Activated T-cell treated with anti-CD3 and anti-CD28 coated beads, Interleukin-2, amount 50 U/mL, for 1 hour (primary cell): ENCODE results near the gene ICA1L.
A peak's percentile ranks its signal among the peaks of the same experiment; 100 is the strongest.
"Not testable (repeated sequence)": the region's sequence is repeated elsewhere in the genome, so short reads cannot be mapped to it uniquely, and the experiment has no call there.

Experiments
- DNase-seq: peaks from one replicate; pipeline ENCODE4 v3.0.0-alpha.2; 2020

Gene ICA1L

DNA sequence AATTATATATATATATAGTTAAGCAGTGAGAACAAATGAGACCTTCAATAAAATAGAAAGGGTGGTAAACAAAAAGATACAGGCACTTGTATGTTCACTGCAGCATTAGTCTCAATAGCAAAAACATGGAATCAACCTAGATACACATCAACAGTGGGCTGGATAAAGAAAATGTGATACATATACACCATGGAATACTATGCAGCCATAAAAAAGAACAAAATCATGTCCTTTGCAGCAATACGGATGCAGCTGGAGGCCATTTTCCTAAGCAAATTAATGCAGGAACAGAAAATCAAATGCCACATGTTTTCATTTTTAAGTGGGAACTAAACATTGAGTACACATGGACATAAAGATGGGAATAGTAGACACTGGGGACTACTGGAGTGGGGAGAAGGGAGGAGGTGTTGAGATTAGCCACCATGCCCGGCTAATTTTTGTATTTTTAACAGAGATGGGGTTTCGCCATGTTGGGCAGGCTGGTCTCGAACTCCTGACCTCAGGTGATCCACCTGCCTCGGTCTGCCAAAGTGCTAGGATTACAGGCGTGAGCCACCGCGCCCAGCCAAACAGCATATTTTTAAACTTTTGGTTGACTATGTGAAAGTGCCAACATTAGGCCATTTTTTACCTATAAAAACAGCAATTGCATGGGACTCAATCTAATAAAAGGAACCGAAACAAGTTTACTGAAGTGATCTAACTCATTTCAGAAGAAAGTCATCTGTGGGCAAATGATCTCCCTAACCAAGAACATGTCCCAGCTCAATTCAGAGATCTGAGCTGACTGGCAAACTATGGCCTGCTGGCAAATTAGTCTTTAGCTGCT is 23.7 kb downstream of the ICA1L start:
- no peak for DNase-seq

DNA sequence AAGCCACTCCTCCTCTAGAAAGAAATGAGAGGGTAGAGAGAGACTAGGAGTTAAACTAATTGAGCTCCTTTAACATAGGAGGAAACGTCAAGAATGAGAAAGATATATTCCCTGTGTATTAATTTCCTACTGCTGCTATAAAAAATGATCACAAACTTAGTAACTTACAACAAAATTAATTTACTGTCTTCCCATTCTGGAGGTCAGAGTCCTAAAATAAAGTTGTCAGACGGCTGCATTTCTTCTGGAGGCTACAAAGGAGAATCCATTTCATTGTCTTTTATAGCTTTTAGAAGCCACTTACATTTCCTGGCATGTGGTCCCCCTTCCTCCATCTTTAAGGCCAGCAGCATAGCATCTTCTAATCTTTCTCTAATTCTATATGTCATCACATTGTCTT is 26.9 kb downstream of the ICA1L start:
- DNase-seq, result no peak

DNA sequence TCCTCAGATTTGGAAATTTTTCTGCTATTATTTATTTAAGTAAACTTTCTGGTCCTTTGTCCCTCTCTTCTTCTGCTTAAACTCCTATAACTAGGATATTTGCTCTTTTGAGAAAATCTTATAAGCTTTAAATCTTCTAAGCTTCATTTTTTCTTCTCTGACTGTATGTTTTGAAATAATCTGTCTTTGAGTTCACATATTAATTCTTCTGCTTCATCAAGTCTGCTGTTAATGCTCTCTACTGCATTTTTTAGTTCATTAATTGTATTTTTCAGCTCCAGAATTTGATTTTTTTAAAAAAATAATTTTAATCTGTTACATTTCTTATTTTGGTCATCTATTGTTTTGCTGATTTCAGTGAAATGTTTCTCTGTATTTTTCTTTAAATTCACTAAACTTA is 28.9 kb downstream of the ICA1L start:
- DNase-seq, result no peak

DNA sequence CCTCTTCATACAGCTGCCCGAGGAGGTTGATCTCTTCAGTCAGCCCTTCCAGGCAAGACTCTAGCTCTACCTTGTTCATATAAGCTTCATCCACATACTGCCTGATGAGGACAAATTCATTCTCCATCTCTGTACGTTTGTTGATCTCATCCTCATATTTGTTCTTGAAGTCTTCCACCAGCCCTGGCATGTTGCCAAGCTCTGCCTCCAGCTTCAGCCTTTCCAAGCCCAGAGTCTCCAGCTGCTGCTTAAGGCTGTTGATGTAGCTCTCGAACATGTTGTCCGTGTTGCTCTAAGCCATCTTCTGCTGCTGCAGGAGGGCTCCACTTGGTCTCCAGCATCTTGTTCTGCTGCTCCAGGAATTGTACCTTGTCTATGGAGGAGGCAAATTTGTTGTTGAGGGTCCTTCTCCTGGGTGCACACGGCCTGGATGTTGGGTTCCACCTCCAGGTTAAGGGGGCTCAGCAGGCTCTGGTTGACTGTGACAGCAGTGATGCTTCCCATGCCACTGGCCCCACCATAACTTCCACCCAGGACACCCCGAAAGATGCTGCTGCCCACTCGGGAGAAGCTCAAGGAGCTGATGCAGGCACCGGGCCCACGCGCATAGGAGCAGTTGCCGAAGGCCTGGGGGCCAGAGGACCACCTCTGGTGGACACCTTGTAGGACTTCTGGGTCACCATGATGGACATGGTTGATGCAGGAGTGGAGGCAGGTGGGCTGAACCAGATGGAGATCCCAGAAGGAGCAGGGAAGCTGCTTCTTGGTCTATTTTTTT is 30.3 kb downstream of the ICA1L start:
- no peak for DNase-seq

DNA sequence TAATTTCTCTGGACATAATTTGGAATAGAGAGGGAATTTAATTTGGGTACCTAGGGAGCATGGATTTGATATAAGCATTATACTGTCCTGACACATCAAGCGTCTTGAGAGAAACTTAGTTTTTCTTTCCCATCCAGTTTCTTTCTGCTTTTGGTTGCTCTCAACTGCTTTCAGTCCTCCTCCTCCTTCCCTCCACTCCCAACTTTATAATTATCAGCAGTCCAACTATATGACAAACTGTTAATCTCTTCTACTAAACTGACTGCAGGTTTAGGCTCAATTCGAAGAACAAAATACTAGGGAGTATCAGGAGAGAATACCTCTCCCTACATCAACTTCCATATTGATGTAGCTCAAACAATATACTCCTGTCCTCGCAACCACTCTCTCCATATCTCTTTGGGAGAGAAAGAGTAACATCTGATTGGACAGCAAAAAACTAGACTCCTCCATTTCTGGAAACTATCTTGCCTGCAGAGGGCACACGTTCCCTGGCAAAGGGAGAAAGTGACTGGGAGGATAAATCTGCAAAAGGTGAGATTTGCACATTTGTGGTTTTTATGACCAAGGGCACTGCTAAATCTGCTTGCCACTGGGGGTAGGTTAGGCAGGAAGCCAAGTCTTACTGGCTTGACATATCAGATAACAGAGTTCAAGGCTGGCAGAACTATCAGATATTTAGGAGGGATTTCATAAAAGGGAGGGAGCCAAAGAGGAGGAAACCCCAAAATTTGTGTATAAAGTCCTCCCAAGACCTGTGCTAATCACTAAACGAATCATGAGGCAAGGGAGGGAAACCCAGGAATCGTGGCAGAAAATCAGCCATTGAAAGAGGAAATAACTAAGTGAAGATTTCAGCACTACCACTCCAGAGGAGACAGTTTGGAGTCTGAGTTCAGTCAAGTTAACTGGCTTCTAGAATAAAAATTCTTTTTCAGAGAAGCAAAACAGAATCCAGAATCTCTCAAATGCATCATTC is 40.0 kb downstream of the ICA1L start:
- DNase-seq, result peak; percentile 24

DNA sequence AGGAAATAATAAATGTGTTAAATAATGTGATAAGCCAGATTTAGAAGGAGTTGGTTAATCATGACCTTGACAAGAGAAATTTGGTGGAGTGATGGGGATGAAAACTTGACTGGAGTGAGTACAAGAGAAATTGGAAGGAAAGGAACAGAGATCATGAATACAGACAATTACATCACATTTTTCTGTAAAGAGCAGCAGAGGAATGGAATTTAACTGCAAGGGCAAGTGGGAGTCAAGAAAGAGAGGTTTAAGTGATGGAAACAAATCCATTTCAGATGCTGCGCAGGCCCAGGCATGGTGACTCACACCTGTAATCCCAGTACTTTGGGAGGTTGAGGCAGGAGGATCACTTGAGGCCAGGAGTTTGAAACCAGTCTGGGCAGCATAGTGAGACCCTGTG is 46.7 kb downstream of the ICA1L start:
- no peak for DNase-seq

DNA sequence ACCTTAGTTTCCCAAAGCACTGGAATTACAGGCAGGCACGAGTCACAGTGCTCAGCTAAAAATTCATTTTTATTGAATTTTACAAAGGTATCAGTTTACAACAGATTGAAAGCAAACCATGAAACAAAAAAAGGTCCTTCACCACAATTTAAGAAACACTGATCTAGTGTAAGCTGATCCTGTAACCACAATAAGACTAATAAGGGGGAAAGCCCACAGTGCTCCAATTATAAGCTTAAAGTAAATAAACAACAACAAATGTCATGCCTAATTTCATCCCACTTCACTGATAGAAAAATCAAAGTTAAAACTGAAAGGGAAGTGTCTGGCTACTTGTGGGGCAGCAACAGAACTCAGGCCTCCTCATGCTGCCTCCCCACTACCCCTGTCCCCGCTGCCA is 49.2 kb downstream of the ICA1L start:
- DNase-seq, result no peak

DNA sequence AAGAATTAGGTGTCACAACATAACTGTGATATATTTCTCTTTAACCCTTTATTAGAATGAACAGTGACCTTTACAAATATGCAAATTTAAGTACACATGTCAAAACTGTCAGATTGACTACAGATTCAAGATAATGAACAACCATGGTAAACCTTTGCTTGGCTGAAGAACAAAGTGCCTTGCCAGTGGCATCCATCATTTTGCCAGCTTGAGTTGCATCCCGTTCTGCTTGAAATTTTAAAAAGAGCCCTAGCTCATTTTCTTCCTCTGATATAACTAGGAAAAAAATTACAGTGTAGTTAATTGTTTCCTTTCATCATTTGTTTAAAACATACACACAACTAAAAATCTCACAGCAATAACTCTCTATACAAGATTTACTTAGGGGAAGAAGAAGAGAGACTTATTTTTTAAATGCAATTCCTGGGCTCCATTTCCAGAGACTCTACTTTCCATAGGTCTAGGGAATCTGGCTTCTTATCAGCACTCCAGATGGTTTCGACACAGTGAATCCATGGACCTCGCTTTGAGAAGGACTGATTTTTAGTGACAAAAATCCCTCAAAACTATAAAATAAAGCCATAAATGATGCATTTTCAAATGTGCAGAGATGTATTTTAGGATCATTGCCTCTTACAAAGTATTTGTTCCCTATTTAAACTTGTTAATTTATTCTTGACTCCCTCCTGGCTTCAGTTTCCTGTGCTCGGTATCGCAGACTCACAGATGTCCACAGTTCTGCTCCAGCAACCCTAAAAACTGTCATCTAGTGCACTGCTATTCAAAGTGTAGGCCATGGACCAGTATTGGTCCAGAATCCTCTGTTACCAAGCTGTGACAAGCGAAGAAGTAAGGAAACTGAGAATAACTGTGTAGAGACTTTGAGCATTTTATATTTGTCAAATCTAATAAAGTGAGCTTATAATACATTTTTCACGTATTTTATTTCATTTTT is 50.1 kb downstream of the ICA1L start:
- no peak for DNase-seq

DNA sequence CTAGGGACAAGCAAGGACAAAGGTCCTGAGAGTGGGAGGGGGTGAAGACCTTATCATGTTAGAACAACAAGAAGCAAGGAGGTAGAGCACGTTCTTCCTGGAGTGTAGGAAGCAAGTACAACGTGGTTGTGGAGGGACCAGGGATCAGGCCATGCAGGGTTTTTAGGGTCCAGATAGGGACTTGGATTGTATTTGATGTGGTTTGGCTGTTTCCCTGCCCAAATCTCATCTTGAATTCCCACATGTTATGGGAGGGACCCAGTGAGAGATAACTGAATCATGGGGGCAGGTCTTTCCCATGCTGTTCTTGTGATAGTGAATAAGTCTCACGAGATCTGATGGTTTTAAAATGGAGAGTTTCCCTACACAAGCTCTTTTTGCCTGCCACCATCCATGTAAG is 53.2 kb downstream of the ICA1L start:
- no peak for DNase-seq

DNA sequence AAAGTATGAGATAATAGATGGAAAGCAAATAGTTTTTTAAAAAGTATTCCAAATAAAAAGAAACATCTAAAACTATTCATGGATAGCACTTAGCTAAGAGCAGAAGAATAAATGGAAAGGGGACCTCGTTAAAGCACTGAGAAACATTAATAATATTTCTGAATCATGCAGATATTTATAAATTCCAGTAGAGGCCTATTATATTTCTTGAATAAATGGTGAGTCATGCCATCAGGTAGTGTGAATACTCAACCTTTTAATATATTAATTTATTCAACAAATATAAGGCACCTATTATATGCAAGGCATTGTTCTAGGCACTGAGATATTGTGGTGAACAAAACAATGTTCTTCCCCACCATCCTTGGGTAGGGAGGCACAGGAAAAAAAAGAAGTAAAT is 53.8 kb downstream of the ICA1L start:
- DNase-seq, result no peak

DNA sequence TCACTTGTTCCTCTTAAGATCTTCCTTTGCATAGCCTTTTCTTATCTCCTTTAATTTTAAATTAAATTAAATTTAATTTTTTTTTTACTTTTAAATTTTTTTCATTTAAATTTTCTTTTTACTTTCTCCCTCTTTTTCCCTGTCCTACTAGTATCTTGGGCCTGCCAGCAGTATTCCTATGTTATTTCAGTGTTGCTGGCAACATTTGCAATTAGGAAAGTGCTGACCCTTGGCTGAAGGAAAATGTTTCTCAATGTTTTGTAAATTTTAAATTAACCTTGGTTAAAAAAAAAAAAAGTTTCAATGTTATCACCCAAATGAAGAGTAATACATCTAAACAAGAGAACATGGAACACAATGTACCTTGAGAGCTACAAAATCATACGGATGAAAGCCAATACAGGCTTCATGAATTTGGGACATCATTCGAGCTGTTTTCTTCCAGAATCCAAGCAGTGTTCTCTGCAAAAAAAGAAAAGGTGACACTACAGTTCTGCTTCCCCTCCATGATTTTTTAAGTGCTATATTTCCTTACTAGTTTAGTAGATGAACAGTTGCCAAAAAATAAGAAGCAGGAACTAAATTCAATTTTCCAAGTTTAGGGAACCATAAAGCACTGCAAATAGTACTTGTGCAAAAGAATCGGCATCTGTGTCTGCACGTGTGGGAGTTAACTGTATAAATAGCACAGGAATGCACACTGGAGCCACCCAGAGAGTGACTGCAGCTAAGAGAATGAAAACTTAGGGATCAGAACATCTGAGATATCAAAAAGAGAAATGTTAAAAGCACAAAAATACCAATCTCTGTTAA is 55.8 kb downstream of the ICA1L start:
- no peak for DNase-seq

DNA sequence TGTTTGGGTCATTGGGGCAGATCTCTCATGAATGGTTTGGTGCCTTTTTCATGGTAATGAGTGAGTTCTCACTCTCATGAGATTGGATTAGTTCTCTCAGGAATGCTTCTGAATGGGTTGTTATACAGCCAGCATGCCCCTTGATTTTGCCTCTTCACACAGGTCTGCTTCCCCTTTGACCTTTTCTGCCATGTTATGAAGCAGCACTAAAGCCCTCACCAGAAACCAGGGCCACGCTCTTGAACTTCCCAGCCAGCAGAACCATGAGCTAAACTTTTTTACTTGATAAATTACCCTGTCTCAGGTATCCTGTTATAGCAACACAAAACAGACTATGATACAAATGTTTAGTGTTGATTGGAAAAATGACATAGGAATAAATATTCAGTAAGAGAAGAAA is 57.3 kb downstream of the ICA1L start:
- DNase-seq, result no peak

DNA sequence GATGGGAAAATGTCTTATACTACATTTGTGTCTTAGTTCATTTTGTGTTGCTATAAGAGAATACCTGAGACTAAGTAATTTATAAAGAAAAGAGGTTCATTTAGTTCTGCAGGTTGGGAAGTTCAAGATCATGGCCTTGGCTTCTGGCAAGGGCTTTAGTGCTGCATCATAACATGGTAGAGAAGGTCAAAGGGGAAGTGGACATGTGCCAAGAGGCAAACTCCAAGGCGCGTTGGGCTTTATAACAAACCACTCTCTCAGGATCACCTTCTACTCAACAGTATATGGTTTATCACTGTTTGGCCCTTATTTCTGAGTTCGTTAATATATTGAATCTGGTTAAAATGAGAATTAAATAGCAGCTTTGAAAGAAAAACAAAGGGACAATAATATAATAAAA is 58.2 kb downstream of the ICA1L start:
- no peak for DNase-seq

DNA sequence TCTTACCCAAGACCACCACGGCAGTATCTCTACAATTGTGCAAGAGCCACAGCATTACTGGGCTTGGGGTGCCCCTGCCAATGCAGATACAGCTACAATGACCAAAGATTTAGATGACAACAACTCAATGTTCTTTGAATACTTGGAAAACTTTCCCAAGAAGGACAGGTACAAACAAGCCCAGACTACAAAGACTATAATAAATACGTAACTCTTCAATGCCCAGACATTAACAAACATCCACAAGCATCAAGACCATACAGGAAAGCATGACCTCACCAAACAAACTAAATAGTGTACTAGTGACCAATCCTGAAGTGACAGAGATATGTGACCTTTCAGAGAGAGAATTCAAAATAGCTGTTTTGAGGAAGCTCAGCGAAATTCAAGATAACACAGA is 62.8 kb downstream of the ICA1L start:
- no peak for DNase-seq

DNA sequence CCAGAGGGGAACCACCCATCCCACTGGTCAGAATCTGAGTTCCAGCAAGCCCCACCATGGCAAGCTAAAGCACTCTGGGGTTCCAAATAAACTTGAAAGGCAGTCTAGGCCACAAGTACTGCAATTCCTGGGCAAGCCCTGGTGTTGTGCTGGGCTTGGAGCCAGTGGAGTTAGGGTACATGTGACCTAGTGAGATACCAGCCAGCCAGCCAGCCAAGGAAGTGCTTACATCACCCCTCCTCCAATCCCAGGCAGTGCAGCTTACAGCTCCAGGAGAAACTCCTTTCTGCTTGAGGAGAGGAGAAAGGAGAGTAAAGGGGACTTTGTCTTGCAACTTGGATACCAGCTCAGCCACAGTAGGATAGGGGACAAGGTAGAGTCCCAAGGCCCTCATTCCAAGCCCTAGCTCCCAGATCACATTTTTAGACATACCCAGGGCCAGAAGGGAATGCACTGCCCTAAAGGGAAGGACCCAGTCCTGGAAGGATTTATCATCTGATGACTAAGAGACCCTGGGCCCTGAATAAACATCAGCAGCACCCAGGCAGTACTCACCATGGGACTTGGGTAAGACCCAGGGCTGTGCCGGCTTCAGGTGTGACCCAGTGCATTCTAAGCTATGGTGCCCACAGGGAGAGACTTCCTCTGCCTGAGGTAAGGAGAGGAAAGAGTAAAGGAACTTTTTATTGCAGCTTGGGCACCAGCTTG is 64.0 kb downstream of the ICA1L start:
- not testable (repeated sequence) for DNase-seq

DNA sequence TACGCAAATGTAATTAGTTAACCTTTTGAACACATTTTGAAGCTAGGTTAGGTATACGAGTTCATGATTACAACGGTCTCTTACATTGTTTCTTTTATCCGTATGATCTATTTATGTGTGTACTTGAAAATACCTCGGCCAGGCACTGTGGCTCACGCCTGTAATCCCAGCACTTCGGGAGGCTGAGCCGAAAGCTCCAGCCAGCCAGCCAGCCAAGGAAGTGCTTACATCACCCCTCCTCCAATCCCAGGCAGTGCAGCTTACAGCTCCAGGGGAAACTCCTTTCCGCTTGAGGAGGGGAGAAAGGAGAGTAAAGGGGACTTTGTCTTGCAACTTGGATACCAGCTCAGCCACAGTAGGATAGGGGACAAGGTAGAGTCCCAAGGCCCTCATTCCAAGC is 65.7 kb downstream of the ICA1L start:
- not testable (repeated sequence) for DNase-seq

DNA sequence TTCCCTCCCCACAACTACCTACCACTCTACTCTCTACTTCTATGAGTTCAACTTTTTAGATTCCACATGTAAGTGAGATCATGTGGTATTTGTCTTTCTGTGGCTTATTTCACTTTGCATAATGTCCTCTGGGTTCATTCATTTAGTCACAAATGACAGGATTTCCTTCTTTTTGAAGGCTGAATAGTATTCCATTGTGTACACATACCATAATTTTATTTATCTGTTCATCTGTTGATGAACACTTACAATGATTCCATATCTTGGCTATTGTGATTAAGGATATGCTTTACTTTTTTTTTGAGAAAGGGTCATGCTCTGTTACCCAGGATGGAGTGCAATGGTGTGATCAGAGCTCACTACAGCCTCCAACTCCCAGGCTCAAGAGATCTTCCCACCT is 73.6 kb downstream of the ICA1L start:
- no peak for DNase-seq

DNA sequence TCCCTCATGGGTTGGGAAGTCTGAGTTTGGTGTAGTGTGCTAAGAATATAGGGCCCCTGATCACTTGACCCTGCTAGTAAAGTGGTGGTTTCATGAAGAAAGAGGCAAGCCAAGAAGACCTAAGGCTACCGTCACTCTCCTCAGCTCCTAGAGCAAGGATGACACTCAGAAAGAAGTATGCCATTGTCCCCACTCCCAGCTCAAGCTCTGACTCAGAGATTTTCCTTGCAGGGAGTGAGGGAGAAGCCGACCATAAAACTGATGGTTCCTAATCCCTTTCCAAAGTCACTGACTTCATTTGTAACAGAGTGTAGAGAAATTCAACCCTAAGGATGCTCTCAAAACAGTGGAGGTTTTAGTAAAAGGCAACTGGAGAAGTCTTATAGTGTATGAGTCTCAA is 80.9 kb downstream of the ICA1L start:
- no peak for DNase-seq

DNA sequence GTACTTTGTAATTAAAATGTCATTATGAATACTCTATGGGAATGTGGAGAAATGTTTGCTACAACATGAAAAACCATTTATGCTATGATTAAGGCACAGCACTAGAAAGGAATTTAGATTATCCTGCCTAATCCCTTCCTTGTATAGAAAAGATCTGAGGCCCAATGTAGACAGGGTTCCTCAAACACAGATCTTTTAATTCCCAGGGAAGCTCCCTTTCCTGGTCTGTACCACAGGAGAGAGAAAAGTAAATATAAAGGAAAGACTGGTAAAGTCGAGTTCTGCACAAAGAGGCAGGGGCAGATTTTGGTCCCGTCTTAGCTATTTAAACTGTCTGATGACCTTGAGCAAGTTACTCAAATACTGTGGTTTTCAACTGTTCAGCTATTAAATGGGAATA is 84.7 kb downstream of the ICA1L start:
- no peak for DNase-seq

DNA sequence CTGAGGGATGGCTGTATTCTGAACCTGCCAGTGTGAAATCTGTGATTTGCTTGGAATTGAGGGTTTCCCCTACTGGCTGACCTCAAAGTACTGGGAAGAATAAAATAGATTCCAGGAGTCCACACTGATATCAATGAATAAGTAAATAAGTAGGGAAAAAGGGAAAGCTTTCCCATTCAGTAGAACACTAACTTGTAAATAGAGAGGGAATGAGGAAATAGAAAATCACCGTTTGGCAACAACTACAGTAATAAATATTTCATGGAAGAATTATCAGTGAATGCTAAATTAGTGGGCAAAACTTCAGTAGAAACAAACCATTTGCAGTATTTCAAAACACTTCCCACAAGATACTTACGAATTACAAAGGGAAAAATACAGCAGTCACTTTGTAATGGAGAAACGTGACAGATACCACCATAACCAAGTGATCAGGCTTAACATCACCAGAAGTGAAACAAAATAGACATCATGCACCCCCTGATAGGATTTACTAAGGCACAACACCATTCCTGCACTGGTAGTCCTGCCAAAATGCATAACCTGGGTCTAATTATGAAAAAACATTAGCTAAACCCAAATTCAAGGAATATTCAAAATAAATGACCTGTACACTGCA is 88.5 kb downstream of the ICA1L start:
- DNase-seq, result no peak
